A549 (cell line): Measurements from ENCODE around the gene ZNF672. TPM values are rescaled to one million over a fixed set of nuclear protein-coding genes. Genes with fewer than 3 reads are reported as not detected.

Experiments used
- ATAC-seq, 2 experiments: fragments of 200-7000 bp in 1 of 2; fragments of >200 bp in 1 of 2; cut with Nextera tagmentation in 1 of 2; cut with Tn5 transposase in 1 of 2; 3 replicates each; pipeline versions ENCODE4 v1.8.0 to v1.9.1; 2018 to 2020; ENCODE audit warnings: mild to moderate bottlenecking in 1 of 2, moderate library complexity in 1 of 2
- CTCF ChIA-PET: fragments of 300-600 bp; sonication (Branson Sonifier 250); formaldehyde crosslinking; extraction: SDS; loops from one replicate; lab custom pipeline; 2021; ENCODE audit warnings: antibody characterized with exemption, inconsistent platforms; lab: Yijun Ruan, JAX
- POLR2A ChIA-PET: fragments of 350-600 bp; formaldehyde crosslinking; extraction: SDS; loops from one replicate; lab custom pipeline; 2021; ENCODE audit warnings: antibody characterized with exemption, inconsistent platforms; lab: Yijun Ruan, JAX
- DNase-seq, 2 experiments: peaks; one replicate each; pipeline versions ENCODE4 v3.0.0 to v3.0.0-alpha.2; 2011 to 2016; ENCODE audit warnings: low read depth in 1 of 2, low spot score in 1 of 2
- FAIRE-seq: peaks from 2 replicates; lab custom pipeline; 2011; peaks lifted over from hg19 to GRCh38; lab: Jason Lieb, UNC
- H3K27ac ChIP-seq, 2 experiments: fragments of >200 bp; sonication (Bioruptor Twin); formaldehyde crosslinking; 3 replicates each; pipeline ENCODE4 v1.5.1; 2016 to 2017
- H3K4me1 ChIP-seq: fragments of >200 bp; sonication (Bioruptor Twin); formaldehyde crosslinking; 3 replicates; pipeline ENCODE4 v1.6.1; 2016
- H3K4me2 ChIP-seq: fragments of >200 bp; sonication (Bioruptor Twin); formaldehyde crosslinking; 3 replicates; pipeline ENCODE4 v1.6.1; 2016
- H3K4me3 ChIP-seq: fragments of >200 bp; sonication (Bioruptor Twin); formaldehyde crosslinking; 3 replicates; pipeline ENCODE4 v1.5.1; 2016
- H3K9me3 ChIP-seq: fragments of >200 bp; sonication (Bioruptor Twin); formaldehyde crosslinking; 3 replicates; pipeline ENCODE4 v1.6.1; 2016
- CBX2 ChIP-seq: fragments of 200-600 bp; sonication (generic); IDR thresholded peaks from 2 replicates; pipeline ENCODE4 v1.6.1; 2016; ENCODE audit warnings: low read depth, mild to moderate bottlenecking, borderline replicate concordance
- CHD2 ChIP-seq: fragments of 150-350 bp; IDR thresholded peaks from 2 replicates; pipeline ENCODE4 v1.6.1; 2014; ENCODE audit warnings: low read length; ENCODE audit not compliant: partially characterized antibody
- CHD4 ChIP-seq: fragments of 200-600 bp; sonication (generic); IDR thresholded peaks from 2 replicates; pipeline ENCODE4 v1.6.1; 2016; ENCODE audit warnings: antibody characterized with exemption, mild to moderate bottlenecking, borderline replicate concordance
- EHMT2 ChIP-seq: fragments of 200-600 bp; sonication (generic); IDR thresholded peaks from 2 replicates; pipeline ENCODE4 v1.6.1; 2016; ENCODE audit warnings: antibody characterized with exemption, low read depth, mild to moderate bottlenecking, moderate library complexity
- FOSB ChIP-seq: fragments of 250-450 bp; sonication (Bioruptor Pico); IDR thresholded peaks from 2 replicates; pipeline ENCODE4 v1.5.0; 2020; ENCODE audit warnings: mild to moderate bottlenecking, moderate library complexity
- HOXB13 ChIP-seq: fragments of 250-450 bp; sonication (Bioruptor Pico); IDR thresholded peaks from 2 replicates; pipeline ENCODE4 v1.5.0; 2020; ENCODE audit warnings: low read depth, mild to moderate bottlenecking, moderate library complexity
- JUNB ChIP-seq: fragments of >200 bp; sonication (Bioruptor Twin); formaldehyde crosslinking; IDR thresholded peaks from 2 replicates; pipeline ENCODE4 v1.6.1; 2016
- KDM1A ChIP-seq: fragments of 200-600 bp; sonication (generic); IDR thresholded peaks from 2 replicates; pipeline ENCODE4 v1.6.1; 2016; ENCODE audit warnings: low read depth, mild to moderate bottlenecking
- KDM5A ChIP-seq: fragments of 200-600 bp; sonication (generic); IDR thresholded peaks from 2 replicates; pipeline ENCODE4 v1.6.1; 2016; ENCODE audit warnings: antibody characterized with exemption, mild to moderate bottlenecking
- NR3C1 ChIP-seq: fragments of >200 bp; sonication (Bioruptor Twin); formaldehyde crosslinking; IDR thresholded peaks from 3 replicates; pipeline ENCODE4 v1.6.1; 2017
- PHF8 ChIP-seq: fragments of 200-600 bp; sonication (generic); IDR thresholded peaks from 2 replicates; pipeline ENCODE4 v1.6.1; 2016; ENCODE audit warnings: low read depth, mild to moderate bottlenecking, antibody characterized with exemption, moderate library complexity, borderline replicate concordance
- POLR2A ChIP-seq: IDR thresholded peaks from 2 replicates; pipeline ENCODE4 v1.6.1; 2012; ENCODE audit warnings: mild to moderate bottlenecking, low read length
- POLR2AphosphoS2 ChIP-seq: conservative IDR thresholded peaks from 2 replicates; pipeline ENCODE4 v1.6.1; 2012; ENCODE audit warnings: low read length, improper control_type of control experiment, inconsistent platforms
- SMC3 ChIP-seq: fragments of >200 bp; sonication (Bioruptor Twin); formaldehyde crosslinking; IDR thresholded peaks from 3 replicates; pipeline ENCODE4 v1.6.1; 2018; ENCODE audit warnings: inconsistent platforms
- SREBF2 ChIP-seq: fragments of 450-650 bp; IDR thresholded peaks from 2 replicates; pipeline ENCODE4 v1.6.1; 2014; ENCODE audit warnings: mild to moderate bottlenecking, moderate library complexity
- ZC3H11A ChIP-seq: fragments of 450-650 bp; IDR thresholded peaks from 2 replicates; pipeline ENCODE4 v1.6.1; 2014; ENCODE audit warnings: antibody characterized with exemption, mild to moderate bottlenecking
- ZFP36 ChIP-seq: fragments of 450-650 bp; IDR thresholded peaks from 2 replicates; pipeline ENCODE4 v1.6.1; 2014; ENCODE audit warnings: borderline replicate concordance; ENCODE audit not compliant: partially characterized antibody
- WGBS: methylation state at CpG from one replicate; pipeline ENCODE4 v1.1.6; 2017; ENCODE audit errors: missing lambda C conversion rate; 5-methylcytosine and 5-hydroxymethylcytosine counted together
- polyA plus RNA-seq, 4 experiments: library from polyadenylated mRNA; depleted of rRNA in 3 of 4; stranded (reverse); fragments of >200 nt; fragmentation: RNase III in 1 of 4; extraction: RNeasy Plus Mini Kit Qiagen cat#74134 plus additional on column Dnase treatment in 1 of 4; gene quantifications; 2 replicates in 3 of 4; 3 replicates in 1 of 4; pipeline ENCODE4 v1.2.3, GENCODE V29; 2011 to 2017
- TF ChIP-seq, protein P1 (sequence below): fragments of >200 bp; sonication (Bioruptor Twin); formaldehyde crosslinking; IDR thresholded peaks from 2 replicates; pipeline ENCODE4 v1.6.1; 2016
- TF ChIP-seq, protein P2 (sequence below): fragments of 450-650 bp; IDR thresholded peaks from 2 replicates; pipeline ENCODE4 v1.6.1; 2014; ENCODE audit warnings: antibody characterized with exemption
- TF ChIP-seq, protein P3 (sequence below): IDR thresholded peaks from 2 replicates; pipeline ENCODE4 v1.6.1; 2012
- TF ChIP-seq, protein P4 (sequence below): IDR thresholded peaks from 2 replicates; pipeline ENCODE4 v1.6.1; 2012; ENCODE audit warnings: low read depth, borderline replicate concordance
- TF ChIP-seq, protein P5 (sequence below): fragments of 250-450 bp; sonication (Bioruptor Pico); IDR thresholded peaks from 2 replicates; pipeline ENCODE4 v1.5.0; 2021; ENCODE audit warnings: mild to moderate bottlenecking, moderate library complexity, borderline replicate concordance
- TF ChIP-seq, protein P6 (sequence below): fragments of 200-600 bp; sonication (generic); IDR thresholded peaks from 2 replicates; pipeline ENCODE4 v1.6.1; 2016; ENCODE audit warnings: antibody characterized with exemption, mild to moderate bottlenecking, moderate library complexity

The ZNF672 gene
- polyA plus RNA-seq, 2 of the 4 experiments (the other 2 are of a cell fraction) = 18.9 to 20.6 TPM

DNA sequence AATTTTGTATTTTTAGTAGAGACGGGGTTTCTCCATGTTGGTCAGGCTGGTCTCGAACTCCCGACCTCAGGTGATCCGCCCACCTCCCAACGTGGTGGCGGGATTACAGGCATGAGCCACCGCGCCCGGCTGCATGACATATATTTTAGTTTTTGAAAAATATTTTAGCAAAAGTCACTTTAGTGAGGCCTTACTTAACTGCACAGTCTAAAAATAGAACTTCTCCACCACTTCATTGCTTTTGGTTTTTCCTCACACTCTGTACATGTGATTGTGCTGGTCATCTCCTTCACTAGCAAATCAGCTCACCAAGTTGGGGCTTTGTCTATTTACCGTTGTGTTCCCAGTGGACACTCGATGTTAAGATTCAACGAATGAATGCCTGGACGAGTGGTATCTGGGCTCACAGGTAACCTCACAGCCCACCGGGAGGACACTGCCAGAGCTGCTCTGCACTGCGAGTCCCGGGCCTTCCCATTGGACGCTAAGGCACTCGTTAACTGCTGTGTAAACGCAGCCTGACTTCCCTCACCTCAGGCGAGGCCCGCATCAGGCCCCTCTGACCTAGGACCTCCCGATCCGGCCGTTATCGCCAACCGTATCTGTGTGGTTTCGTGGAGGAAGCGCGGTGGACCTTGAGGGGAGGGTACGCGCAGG, 34.9 kb downstream of the ZNF672 start:
- peak; percentile 68; the same call in 1 of the 2 replicates for TF ChIP-seq HOXB13 (CRISPR knock-in tag)
- no peak for TF ChIP-seq NR3C1
- TF ChIP-seq CHD4 = peak; percentile 97
- no peak for TF ChIP-seq KDM1A
- TF ChIP-seq, protein P1, sequence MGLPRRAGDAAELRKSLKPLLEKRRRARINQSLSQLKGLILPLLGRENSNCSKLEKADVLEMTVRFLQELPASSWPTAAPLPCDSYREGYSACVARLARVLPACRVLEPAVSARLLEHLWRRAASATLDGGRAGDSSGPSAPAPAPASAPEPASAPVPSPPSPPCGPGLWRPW = no peak
- TF ChIP-seq, protein P2, sequence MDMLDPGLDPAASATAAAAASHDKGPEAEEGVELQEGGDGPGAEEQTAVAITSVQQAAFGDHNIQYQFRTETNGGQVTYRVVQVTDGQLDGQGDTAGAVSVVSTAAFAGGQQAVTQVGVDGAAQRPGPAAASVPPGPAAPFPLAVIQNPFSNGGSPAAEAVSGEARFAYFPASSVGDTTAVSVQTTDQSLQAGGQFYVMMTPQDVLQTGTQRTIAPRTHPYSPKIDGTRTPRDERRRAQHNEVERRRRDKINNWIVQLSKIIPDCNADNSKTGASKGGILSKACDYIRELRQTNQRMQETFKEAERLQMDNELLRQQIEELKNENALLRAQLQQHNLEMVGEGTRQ = 0 out of 2 replicates have a peak, but pooled peaks have one; percentile 2
- no peak for TF ChIP-seq ZC3H11A
- TF ChIP-seq POLR2AphosphoS2 = no peak
- peak; percentile 30; the same call in 1 of the 2 replicates for TF ChIP-seq POLR2A
- TF ChIP-seq, protein P3, sequence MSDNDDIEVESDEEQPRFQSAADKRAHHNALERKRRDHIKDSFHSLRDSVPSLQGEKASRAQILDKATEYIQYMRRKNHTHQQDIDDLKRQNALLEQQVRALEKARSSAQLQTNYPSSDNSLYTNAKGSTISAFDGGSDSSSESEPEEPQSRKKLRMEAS = peak; percentile 58
- TF ChIP-seq FOSB (CRISPR knock-in tag) = no peak
- no peak for TF ChIP-seq SMC3
- TF ChIP-seq, protein P4, sequence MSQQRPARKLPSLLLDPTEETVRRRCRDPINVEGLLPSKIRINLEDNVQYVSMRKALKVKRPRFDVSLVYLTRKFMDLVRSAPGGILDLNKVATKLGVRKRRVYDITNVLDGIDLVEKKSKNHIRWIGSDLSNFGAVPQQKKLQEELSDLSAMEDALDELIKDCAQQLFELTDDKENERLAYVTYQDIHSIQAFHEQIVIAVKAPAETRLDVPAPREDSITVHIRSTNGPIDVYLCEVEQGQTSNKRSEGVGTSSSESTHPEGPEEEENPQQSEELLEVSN = peak; percentile 17; the same call in 1 of the 2 replicates
- TF ChIP-seq CHD2 = no peak
- TF ChIP-seq, protein P5, sequence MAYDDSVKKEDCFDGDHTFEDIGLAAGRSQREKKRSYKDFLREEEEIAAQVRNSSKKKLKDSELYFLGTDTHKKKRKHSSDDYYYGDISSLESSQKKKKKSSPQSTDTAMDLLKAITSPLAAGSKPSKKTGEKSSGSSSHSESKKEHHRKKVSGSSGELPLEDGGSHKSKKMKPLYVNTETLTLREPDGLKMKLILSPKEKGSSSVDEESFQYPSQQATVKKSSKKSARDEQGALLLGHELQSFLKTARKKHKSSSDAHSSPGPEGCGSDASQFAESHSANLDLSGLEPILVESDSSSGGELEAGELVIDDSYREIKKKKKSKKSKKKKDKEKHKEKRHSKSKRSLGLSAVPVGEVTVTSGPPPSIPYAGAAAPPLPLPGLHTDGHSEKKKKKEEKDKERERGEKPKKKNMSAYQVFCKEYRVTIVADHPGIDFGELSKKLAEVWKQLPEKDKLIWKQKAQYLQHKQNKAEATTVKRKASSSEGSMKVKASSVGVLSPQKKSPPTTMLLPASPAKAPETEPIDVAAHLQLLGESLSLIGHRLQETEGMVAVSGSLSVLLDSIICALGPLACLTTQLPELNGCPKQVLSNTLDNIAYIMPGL (CRISPR knock-in tag) = peak; percentile 65; the same call in 1 of the 2 replicates
- peak; percentile 82 to 93 for DNase-seq
- Histone ChIP-seq H3K4me1 (peaks cover 6% of the 10 kb centered on the region; the same call in 2 of the 3 replicates), H3K27ac (peak overlapping the region; percentile 80 to 85), H3K4me3 (peak overlapping the region; percentile 54), H3K9me3 (no peaks in the 10 kb centered on the region), H3K4me2 (peak overlapping the region; percentile 57)
- peak; percentile 87 to 90 for ATAC-seq
- ChIA-PET CTCF (interaction anchor here (0.6 to 3.9 kb wide), 10 partner anchors 8 to 61 kb away, joined by 3 to 27 read pairs (median 4); partner anchors contain the start of genes PGBD2, ZNF672 and ZNF692), POLR2A (interaction anchor here (1.0 to 3.5 kb wide), 10 partner anchors 9 to 47 kb away, joined by 3 to 36 read pairs (median 14); partner anchors contain the start of genes PGBD2, SH3BP5L, ZNF672 and ZNF692)
- no peak for FAIRE-seq
- WGBS = 2% methylated on average over 29 of the region's 31 CpGs

DNA sequence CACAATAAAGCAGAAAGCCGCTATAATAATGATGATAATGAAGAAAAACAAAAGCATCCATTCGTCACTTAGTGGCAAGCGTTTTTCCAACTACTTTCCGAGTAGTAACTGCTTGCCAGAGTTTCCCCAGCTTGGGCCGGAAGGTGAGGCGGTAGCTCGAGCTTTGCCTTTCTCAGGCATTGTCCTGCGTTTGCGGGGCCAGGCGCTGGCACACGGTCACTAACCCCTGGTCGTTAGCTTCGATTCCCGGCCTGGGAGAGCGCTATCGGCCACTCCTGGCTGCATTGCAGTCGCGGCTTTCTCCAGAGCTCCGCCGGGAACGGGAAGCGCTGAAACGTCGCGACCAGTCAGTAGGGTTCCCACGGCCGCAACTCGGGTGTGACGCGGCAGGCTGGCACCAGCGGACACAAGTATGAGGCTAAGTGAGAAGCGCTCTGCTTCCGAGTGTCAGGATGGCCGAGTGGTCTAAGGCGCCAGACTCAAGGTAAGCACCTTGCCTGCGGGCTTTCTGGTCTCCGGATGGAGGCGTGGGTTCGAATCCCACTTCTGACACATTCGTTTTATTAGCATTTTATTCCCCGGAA, 35.5 kb downstream of the ZNF672 start:
- H3K9me3 ChIP-seq = no peaks in the 10 kb centered on the region
- CTCF ChIA-PET = interaction anchor here (0.6 to 3.9 kb wide), 11 partner anchors 9 to 62 kb away, joined by 3 to 27 read pairs (median 4); partner anchors contain the start of genes PGBD2, ZNF672 and ZNF692
- 1% methylated on average over 30 of the region's 41 CpGs for WGBS
- peak overlapping the region; percentile 69 for H3K4me2 ChIP-seq
- peaks cover 6% of the 10 kb centered on the region; the same call in 2 of the 3 replicates for H3K4me1 ChIP-seq
- peak; percentile 28 for FAIRE-seq
- H3K27ac ChIP-seq = peak overlapping the region; percentile 80 to 85
- H3K4me3 ChIP-seq = peak overlapping the region; percentile 54
- ATAC-seq = peak; percentile 89 to 93
- POLR2A ChIA-PET = interaction anchor here (1.0 to 3.5 kb wide), 11 partner anchors 8 to 48 kb away, joined by 3 to 36 read pairs (median 11); partner anchors contain the start of genes PGBD2, SH3BP5L, ZNF672 and ZNF692
- DNase-seq = peak; percentile 79 to 98
- TF ChIP-seq, protein P4 = 0 out of 2 replicates have a peak, but pooled peaks have one; percentile 32
- TF ChIP-seq CHD2 (peak; percentile 51), PHF8 (peak; percentile 79; the same call in 1 of the 2 replicates), SREBF2 (peak; percentile 91), KDM5A (no peak), EHMT2 (no peak), ZFP36 (no peak), CBX2 (no peak), JUNB (no peak), POLR2A (peak; percentile 60)
- TF ChIP-seq, protein P2 = 0 out of 2 replicates have a peak, but pooled peaks have one; percentile 2
- TF ChIP-seq, protein P6, sequence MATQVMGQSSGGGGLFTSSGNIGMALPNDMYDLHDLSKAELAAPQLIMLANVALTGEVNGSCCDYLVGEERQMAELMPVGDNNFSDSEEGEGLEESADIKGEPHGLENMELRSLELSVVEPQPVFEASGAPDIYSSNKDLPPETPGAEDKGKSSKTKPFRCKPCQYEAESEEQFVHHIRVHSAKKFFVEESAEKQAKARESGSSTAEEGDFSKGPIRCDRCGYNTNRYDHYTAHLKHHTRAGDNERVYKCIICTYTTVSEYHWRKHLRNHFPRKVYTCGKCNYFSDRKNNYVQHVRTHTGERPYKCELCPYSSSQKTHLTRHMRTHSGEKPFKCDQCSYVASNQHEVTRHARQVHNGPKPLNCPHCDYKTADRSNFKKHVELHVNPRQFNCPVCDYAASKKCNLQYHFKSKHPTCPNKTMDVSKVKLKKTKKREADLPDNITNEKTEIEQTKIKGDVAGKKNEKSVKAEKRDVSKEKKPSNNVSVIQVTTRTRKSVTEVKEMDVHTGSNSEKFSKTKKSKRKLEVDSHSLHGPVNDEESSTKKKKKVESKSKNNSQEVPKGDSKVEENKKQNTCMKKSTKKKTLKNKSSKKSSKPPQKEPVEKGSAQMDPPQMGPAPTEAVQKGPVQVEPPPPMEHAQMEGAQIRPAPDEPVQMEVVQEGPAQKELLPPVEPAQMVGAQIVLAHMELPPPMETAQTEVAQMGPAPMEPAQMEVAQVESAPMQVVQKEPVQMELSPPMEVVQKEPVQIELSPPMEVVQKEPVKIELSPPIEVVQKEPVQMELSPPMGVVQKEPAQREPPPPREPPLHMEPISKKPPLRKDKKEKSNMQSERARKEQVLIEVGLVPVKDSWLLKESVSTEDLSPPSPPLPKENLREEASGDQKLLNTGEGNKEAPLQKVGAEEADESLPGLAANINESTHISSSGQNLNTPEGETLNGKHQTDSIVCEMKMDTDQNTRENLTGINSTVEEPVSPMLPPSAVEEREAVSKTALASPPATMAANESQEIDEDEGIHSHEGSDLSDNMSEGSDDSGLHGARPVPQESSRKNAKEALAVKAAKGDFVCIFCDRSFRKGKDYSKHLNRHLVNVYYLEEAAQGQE = peak; percentile 68
